Measurements from ENCODE around the gene ANXA2. TPM values are rescaled to one million over a fixed set of nuclear protein-coding genes. Genes with fewer than 3 reads are reported as not detected.

The ANXA2 gene
- total and polyA plus RNA-seq, 2 donors (not counting 1 experiment from before 2014, with no cell fraction given), result 116 to 133 TPM

GRCh38 chr15:60372227-60372626 is 25.6 kb downstream of the ANXA2 start:
- POLR2A ChIA-PET, result no interaction called here
- H3K27ac ChIP-seq (ENCODE audit: low read length in 2 of 2), result no peak overlapping the region
- H3K79me2 ChIP-seq (ENCODE audit: control insufficient read depth, insufficient read depth, low read length), result no peaks in the 10 kb centered on the region
- Mint-ChIP-seq H3K4me3 (no peak overlapping the region), H3K27me3 (no peaks in the 10 kb centered on the region), H3K9me3 (ENCODE audit: insufficient read depth) (no peaks in the 10 kb centered on the region), H3K4me1 (no peaks in the 10 kb centered on the region), H3K27ac (no peak overlapping the region)
- ATAC-seq (ENCODE audit: low read depth) (no peak), DNase-seq (no peak)
- H3K9me3 ChIP-seq (ENCODE audit: control extremely low read depth in 1 of 3, control insufficient read depth in 2 of 3, insufficient read depth in 1 of 3, low read length in 2 of 3), result no peaks in the 10 kb centered on the region
- H3K4me1 ChIP-seq (ENCODE audit: control insufficient read depth in 2 of 2, insufficient read depth in 2 of 2, low read length in 2 of 2), result no peaks in the 10 kb centered on the region
- no peak for TF ChIP-seq CTCF (IDR thresholded peaks at IDR 0.05)
- no peak for TF ChIP-seq EZH2 (IDR thresholded peaks at IDR 0.05; ENCODE audit: borderline replicate concordance, insufficient read depth, low read depth, low read length, poor library complexity, severe bottlenecking)
- peaks cover 1 to 23% of the 10 kb centered on the region in 2 experiments for H3K36me3 ChIP-seq (replicated peaks in 1 of 2; ENCODE audit: control extremely low read depth in 1 of 2, control insufficient read depth in 1 of 2, extremely low read depth in 1 of 2, insufficient read depth in 2 of 2, low read length in 1 of 2)
- no peak overlapping the region for H2AFZ ChIP-seq (ENCODE audit: insufficient read depth, low read depth, low read length, poor library complexity, severe bottlenecking)
- no peaks in the 10 kb centered on the region for H3K27me3 ChIP-seq (replicated peaks in 1 of 4; ENCODE audit: control extremely low read depth in 1 of 4, control insufficient read depth in 3 of 4, insufficient read depth in 4 of 4, low read length in 3 of 4)
- no peak overlapping the region for H3K9ac ChIP-seq (ENCODE audit: low read length)
- no peak overlapping the region for H3K4me3 ChIP-seq (ENCODE audit: control extremely low read depth in 1 of 5, extremely low read depth in 1 of 5, insufficient read depth in 1 of 5, low read depth in 2 of 5, low read length in 4 of 5)
- 95% methylated on average over 3 of the region's 4 CpGs for WGBS (ENCODE audit: insufficient coverage)
- intact Hi-C loops (cut with micrococcal nuclease), result no loop called here
- no peak overlapping the region for H3K4me2 ChIP-seq (replicated peaks; ENCODE audit: low read depth, low read length, poor library complexity, severe bottlenecking)
- peaks cover 5% of the 10 kb centered on the region for H4K20me1 ChIP-seq (ENCODE audit: control insufficient read depth, insufficient read depth, low read length, poor library complexity, severe bottlenecking)
- CTCF ChIA-PET, result interaction anchor here (2.8 kb wide), 1 partner anchor 13 kb away, joined by 9 read pairs; no protein-coding TSS in a partner anchor

GRCh38 chr15:60371175-60372051 is 26.4 kb downstream of the ANXA2 start:
- Histone ChIP-seq H3K4me1 (ENCODE audit: control insufficient read depth in 2 of 2, insufficient read depth in 2 of 2, low read length in 2 of 2) (no peaks in the 10 kb centered on the region), H3K27me3 (replicated peaks in 1 of 4; ENCODE audit: control extremely low read depth in 1 of 4, control insufficient read depth in 3 of 4, insufficient read depth in 4 of 4, low read length in 3 of 4) (no peaks in the 10 kb centered on the region), H3K4me2 (replicated peaks; ENCODE audit: low read depth, low read length, poor library complexity, severe bottlenecking) (no peak overlapping the region), H4K20me1 (ENCODE audit: control insufficient read depth, insufficient read depth, low read length, poor library complexity, severe bottlenecking) (peaks cover 5% of the 10 kb centered on the region), H3K9ac (ENCODE audit: low read length) (no peak overlapping the region), H3K4me3 (ENCODE audit: control extremely low read depth in 1 of 5, extremely low read depth in 1 of 5, insufficient read depth in 1 of 5, low read depth in 2 of 5, low read length in 4 of 5) (no peak overlapping the region), H2AFZ (ENCODE audit: insufficient read depth, low read depth, low read length, poor library complexity, severe bottlenecking) (no peak overlapping the region), H3K27ac (ENCODE audit: low read length in 2 of 2) (no peak overlapping the region), H3K79me2 (ENCODE audit: control insufficient read depth, insufficient read depth, low read length) (no peaks in the 10 kb centered on the region), H3K9me3 (ENCODE audit: control extremely low read depth in 1 of 3, control insufficient read depth in 2 of 3, insufficient read depth in 1 of 3, low read length in 2 of 3) (no peaks in the 10 kb centered on the region), H3K36me3 (replicated peaks in 1 of 2; ENCODE audit: control extremely low read depth in 1 of 2, control insufficient read depth in 1 of 2, extremely low read depth in 1 of 2, insufficient read depth in 2 of 2, low read length in 1 of 2) (peaks cover 1 to 15% of the 10 kb centered on the region in 2 experiments)
- Mint-ChIP-seq H3K9me3 (ENCODE audit: insufficient read depth) (no peaks in the 10 kb centered on the region), H3K27me3 (no peaks in the 10 kb centered on the region), H3K4me3 (no peak overlapping the region), H3K4me1 (no peaks in the 10 kb centered on the region), H3K27ac (no peak overlapping the region)
- ChIA-PET POLR2A (no interaction called here), CTCF (no interaction called here)
- ATAC-seq (ENCODE audit: low read depth), result no peak
- TF ChIP-seq CTCF (IDR thresholded peaks at IDR 0.05) (no peak), EZH2 (IDR thresholded peaks at IDR 0.05; ENCODE audit: borderline replicate concordance, insufficient read depth, low read depth, low read length, poor library complexity, severe bottlenecking) (no peak)
- 69% methylated on average over 11 of the region's 20 CpGs for WGBS (ENCODE audit: insufficient coverage)
- intact Hi-C loops (cut with micrococcal nuclease), result no loop called here
- no peak for DNase-seq
